Esophagus muscularis mucosa (tissue), 4 donors: Measurements from ENCODE around the gene SPARC. TPM values are rescaled to one million over a fixed set of nuclear protein-coding genes. Genes with fewer than 3 reads are reported as not detected.

Source experiments
- DNase-seq: peaks from one replicate; pipeline ENCODE4 v3.0.0-alpha.2; 2017; ENCODE audit errors: extremely low spot score
- H3K27ac ChIP-seq, 4 donors: fragments of 200-600 bp; sonication (generic); replicated peaks in 1 of 4; 1 replicate in 3 of 4; 2 replicates in 1 of 4; pipeline ENCODE4 v1.5.1; 2016 to 2019; ENCODE audit warnings: mild to moderate bottlenecking in 1 of 4
- H3K27me3 ChIP-seq, 4 donors: fragments of 200-600 bp; sonication (generic); one replicate each; pipeline versions ENCODE4 v1.5.1 to v1.6.0; 2016 to 2019
- H3K36me3 ChIP-seq, 4 donors: fragments of 200-600 bp; sonication (generic); one replicate each; pipeline ENCODE4 v1.5.1; 2016 to 2019
- H3K4me1 ChIP-seq, 4 donors: fragments of 200-600 bp; sonication (generic); one replicate each; pipeline ENCODE4 v1.5.1; 2016 to 2019
- H3K4me3 ChIP-seq, 4 donors: fragments of 200-600 bp; sonication (generic); 1 replicate in 2 of 4; 2 replicates in 2 of 4; pipeline ENCODE4 v1.5.1; 2016 to 2019; ENCODE audit warnings: mild to moderate bottlenecking in 4 of 4, moderate library complexity in 1 of 4
- H3K9me3 ChIP-seq, 4 donors: fragments of 200-600 bp; sonication (generic); 1 replicate in 3 of 4; 2 replicates in 1 of 4; pipeline ENCODE4 v1.5.1; 2016 to 2019
- EP300 ChIP-seq: sonication (generic); formaldehyde crosslinking; IDR thresholded peaks from one replicate; pipeline ENCODE4 v1.6.1; 2017; ENCODE audit warnings: antibody characterized with exemption
- POLR2A ChIP-seq: fragments of 450-650 bp; IDR thresholded peaks from one replicate; pipeline ENCODE4 v1.6.1; 2017; ENCODE audit warnings: antibody characterized with exemption, moderate library complexity, mild to moderate bottlenecking, low read depth
- POLR2AphosphoS5 ChIP-seq, 2 donors: sonication (generic); formaldehyde crosslinking; IDR thresholded peaks; one replicate each; pipeline ENCODE4 v1.6.1; 2017; ENCODE audit warnings: antibody characterized with exemption in 2 of 2
- WGBS: methylation state at CpG from one replicate; pipeline ENCODE4 v1.1.5; 2018; 5-methylcytosine and 5-hydroxymethylcytosine counted together
- intact Hi-C: fragments of 100-400 bp; cut with DNase I; formaldehyde crosslinking; loops from one replicate; pipeline ENCODE4 v1.15.1; 2023
- total RNA-seq, 4 donors: library from RNA; depleted of rRNA; stranded (reverse); fragments of >200 nt; gene quantifications; one replicate each; pipeline versions ENCODE4 v1.1.0 to v1.2.1, GENCODE V29; 2016
- TF ChIP-seq, protein P1 (sequence below), 3 experiments: fragments of 200-600 bp in 2 of 3; fragments of 450-650 bp in 1 of 3; sonication (generic) in 2 of 3; IDR thresholded peaks; one replicate each; pipeline ENCODE4 v1.5.1; 2017 to 2019; ENCODE audit warnings: antibody characterized with exemption in 3 of 3, mild to moderate bottlenecking in 2 of 3, moderate library complexity in 1 of 3

SPARC gene
- total RNA-seq, 4 donors from 2014 or later = 269 to 875 (median 432) TPM

DNA sequence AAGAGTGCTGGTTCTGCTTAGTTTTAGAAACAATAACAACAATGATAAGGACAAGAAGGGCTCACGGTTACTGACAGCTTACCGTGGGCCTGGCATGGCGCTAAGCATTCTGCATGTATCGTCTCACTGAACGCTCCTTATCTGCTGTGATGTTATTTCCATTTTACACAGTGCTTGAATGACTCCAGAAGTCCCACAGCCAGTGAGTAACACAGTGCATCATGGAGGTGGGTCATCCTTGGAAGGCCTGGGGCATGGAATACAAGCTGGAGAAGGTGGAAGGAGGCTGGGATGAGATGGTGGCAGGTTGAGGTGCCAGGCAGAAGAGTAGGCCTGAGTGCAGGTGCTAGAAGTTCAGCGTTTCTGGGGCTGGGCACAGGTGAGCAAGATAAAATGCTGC, 59.1 kb downstream of the SPARC start:
- intact Hi-C loops = loop anchor here (2.0 kb wide), 1 partner anchor 53 kb away; no protein-coding TSS in a partner anchor
- H3K27ac ChIP-seq = no peak overlapping the region

DNA sequence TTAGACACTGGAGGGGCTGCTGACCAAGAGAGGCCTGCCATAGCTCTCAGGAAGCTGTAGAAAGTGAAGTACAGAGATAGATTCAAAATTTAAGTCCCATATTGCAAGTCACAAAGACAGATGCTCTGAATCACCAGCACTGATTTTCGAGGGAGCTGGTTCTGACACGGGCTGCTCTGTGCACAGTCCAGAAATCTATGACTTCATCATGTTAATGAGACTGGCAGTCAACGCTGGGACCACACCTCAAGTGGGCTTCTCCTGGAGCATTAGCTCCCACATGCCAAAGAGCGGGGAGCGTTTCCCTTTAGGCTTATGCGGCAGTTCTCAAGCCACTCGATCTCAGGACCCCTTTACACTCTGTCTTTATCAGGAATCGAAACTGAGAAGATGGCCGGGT, 61.4 kb downstream of the SPARC start:
- 79% methylated on average over 8 of the region's 9 CpGs for WGBS
- Histone ChIP-seq H3K27ac (no peak overlapping the region), H3K9me3 (no peaks in the 10 kb centered on the region), H3K4me3 (no peak overlapping the region), H3K4me1 (peaks cover 0 to 9% (median 0%) of the 10 kb centered on the region in 4 donors), H3K27me3 (peaks cover 0 to 21% (median 0%) of the 10 kb centered on the region in 4 donors), H3K36me3 (no peaks in the 10 kb centered on the region)
- TF ChIP-seq, protein P1, sequence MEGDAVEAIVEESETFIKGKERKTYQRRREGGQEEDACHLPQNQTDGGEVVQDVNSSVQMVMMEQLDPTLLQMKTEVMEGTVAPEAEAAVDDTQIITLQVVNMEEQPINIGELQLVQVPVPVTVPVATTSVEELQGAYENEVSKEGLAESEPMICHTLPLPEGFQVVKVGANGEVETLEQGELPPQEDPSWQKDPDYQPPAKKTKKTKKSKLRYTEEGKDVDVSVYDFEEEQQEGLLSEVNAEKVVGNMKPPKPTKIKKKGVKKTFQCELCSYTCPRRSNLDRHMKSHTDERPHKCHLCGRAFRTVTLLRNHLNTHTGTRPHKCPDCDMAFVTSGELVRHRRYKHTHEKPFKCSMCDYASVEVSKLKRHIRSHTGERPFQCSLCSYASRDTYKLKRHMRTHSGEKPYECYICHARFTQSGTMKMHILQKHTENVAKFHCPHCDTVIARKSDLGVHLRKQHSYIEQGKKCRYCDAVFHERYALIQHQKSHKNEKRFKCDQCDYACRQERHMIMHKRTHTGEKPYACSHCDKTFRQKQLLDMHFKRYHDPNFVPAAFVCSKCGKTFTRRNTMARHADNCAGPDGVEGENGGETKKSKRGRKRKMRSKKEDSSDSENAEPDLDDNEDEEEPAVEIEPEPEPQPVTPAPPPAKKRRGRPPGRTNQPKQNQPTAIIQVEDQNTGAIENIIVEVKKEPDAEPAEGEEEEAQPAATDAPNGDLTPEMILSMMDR (IDR thresholded peaks at IDR 0.05) = no peak
- TF ChIP-seq EP300 (no peak), POLR2AphosphoS5 (IDR thresholded peaks at IDR 0.05) (no peak), POLR2A (no peak)
- no peak for DNase-seq
- intact Hi-C loops = no loop called here

More for the DNA sequence above, 59.1 kb downstream of the SPARC start:
- Histone ChIP-seq H3K9me3 (no peaks in the 10 kb centered on the region), H3K4me1 (peaks cover 0 to 9% (median 0%) of the 10 kb centered on the region in 4 donors), H3K27me3 (peaks cover 0 to 2% (median 0%) of the 10 kb centered on the region in 4 donors), H3K4me3 (no peak overlapping the region), H3K36me3 (no peaks in the 10 kb centered on the region)
- TF ChIP-seq POLR2AphosphoS5 (IDR thresholded peaks at IDR 0.05) (no peak), EP300 (no peak), POLR2A (no peak)
- TF ChIP-seq, protein P1 (IDR thresholded peaks at IDR 0.05) = no peak
- DNase-seq = no peak
- 89% methylated on average over 6 of the region's 6 CpGs for WGBS

DNA sequence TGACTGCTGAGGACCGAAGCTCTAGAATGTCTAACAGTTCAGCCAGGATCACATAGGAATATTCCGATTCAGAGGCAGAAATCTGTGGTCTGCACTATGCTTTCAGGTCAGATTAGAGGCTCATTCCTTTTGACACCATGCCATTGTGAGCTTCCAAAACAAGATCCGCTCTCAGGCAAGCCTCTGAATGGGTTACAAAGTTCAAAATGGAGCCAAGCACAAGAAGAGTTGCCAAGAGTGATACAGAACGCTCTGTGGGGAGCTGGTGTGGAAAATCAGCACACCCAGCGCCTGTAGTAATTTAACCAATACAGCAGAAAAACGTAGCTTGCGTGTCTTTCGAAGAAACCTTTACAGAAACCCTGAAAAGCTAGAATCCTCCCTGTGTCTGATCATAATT, 62.2 kb downstream of the SPARC start:
- H3K36me3 ChIP-seq = no peaks in the 10 kb centered on the region
- H3K4me3 ChIP-seq = no peak overlapping the region
- TF ChIP-seq, protein P1 (IDR thresholded peaks at IDR 0.05) = no peak
- TF ChIP-seq EP300 (no peak), POLR2AphosphoS5 (IDR thresholded peaks at IDR 0.05) (no peak), POLR2A (no peak)
- no peaks in the 10 kb centered on the region for H3K9me3 ChIP-seq
- DNase-seq = no peak
- WGBS = 65% methylated on average over 8 of the region's 8 CpGs
- H3K4me1 ChIP-seq = peaks cover 0 to 9% (median 0%) of the 10 kb centered on the region in 4 donors
- H3K27me3 ChIP-seq = peaks cover 0 to 25% (median 0%) of the 10 kb centered on the region in 4 donors
- no peak overlapping the region for H3K27ac ChIP-seq
- intact Hi-C loops = no loop called here

DNA sequence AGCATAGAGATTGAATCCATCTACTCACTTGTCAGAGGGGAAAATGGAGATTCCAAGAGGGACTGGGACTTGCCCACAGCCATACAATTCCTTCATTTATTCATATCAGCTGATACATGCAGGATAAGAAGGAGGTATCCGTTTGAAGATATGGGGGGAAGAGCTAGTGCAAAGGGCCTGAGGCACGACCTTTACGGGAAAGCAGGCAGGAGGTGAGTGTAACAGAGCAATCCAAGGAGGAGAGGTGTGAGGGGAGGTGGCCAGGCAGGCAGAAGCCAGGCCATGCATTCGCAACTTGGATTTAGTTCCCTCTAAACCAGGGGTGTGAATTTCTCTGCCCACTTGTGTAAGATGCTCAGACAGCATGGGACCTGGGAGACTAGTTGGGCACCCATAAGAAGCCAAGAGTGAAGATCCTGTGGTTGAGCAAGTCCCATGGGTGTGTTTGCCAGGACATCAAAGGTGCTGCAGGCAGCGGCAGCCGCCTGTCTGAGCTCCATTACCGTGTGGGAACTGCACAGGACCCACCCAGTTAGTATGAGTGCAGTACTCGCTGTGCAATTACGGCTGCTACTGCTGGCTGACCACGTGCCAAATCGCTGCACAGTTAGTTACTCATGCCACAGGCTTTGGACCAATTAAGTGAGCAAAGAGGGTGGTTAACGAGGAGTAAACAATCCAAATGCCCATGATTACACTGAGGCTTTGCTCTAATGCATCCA, 64.2 kb downstream of the SPARC start:
- Histone ChIP-seq H3K9me3 (no peaks in the 10 kb centered on the region), H3K27me3 (peaks cover 0 to 25% (median 0%) of the 10 kb centered on the region in 4 donors), H3K4me3 (no peak overlapping the region), H3K4me1 (peaks cover 0 to 3% (median 0%) of the 10 kb centered on the region in 4 donors), H3K36me3 (no peaks in the 10 kb centered on the region), H3K27ac (no peak overlapping the region)
- intact Hi-C loops = no loop called here
- TF ChIP-seq, protein P1 (IDR thresholded peaks at IDR 0.05) = no peak
- TF ChIP-seq POLR2AphosphoS5 (IDR thresholded peaks at IDR 0.05) = no peak
- 88% methylated on average over 11 of the region's 12 CpGs for WGBS
- DNase-seq = no peak
